Heart right ventricle (tissue), 16 donors: Measurements from ENCODE around the gene BAIAP3. TPM values are rescaled to one million over a fixed set of nuclear protein-coding genes. Genes with fewer than 3 reads are reported as not detected.
"Not testable (repeated sequence)": the region's sequence is repeated elsewhere in the genome, so short reads cannot be mapped to it uniquely, and the experiment has no call there.

Experiments
- ATAC-seq, 8 donors: fragments of 200-7000 bp; cut with Tn5 transposase; one replicate each; pipeline ENCODE4 v1.9.1; 2020; ENCODE audit warnings: mild to moderate bottlenecking in 8 of 8, moderate library complexity in 8 of 8, moderate number of reproducible peaks in 1 of 8
- DNase-seq, 2 donors: peaks; one replicate each; pipeline ENCODE4 v3.0.0-alpha.2; 2020
- H3K27ac ChIP-seq, 10 donors: fragments of 200-600 bp; sonication (generic) in 2 of 10; one replicate each; pipeline versions ENCODE4 v1.5.0 to v1.8.0; 2020 to 2022; ENCODE audit warnings: mild to moderate bottlenecking in 3 of 10
- H3K27me3 ChIP-seq, 7 donors: fragments of 200-600 bp; one replicate each; pipeline ENCODE4 v1.8.0; 2021 to 2022; ENCODE audit warnings: mild to moderate bottlenecking in 2 of 7
- H3K36me3 ChIP-seq, 9 donors: fragments of 200-600 bp; sonication (generic) in 1 of 9; one replicate each; pipeline versions ENCODE4 v1.5.0 to v1.8.0; 2020 to 2022; ENCODE audit warnings: mild to moderate bottlenecking in 2 of 9
- H3K4me1 ChIP-seq, 9 donors: fragments of 200-600 bp; sonication (generic) in 1 of 9; one replicate each; pipeline versions ENCODE4 v1.5.0 to v1.8.0; 2020 to 2022; ENCODE audit warnings: mild to moderate bottlenecking in 4 of 9
- H3K4me3 ChIP-seq, 10 donors: fragments of 200-600 bp; sonication (generic) in 2 of 10; one replicate each; pipeline versions ENCODE4 v1.5.0 to v1.8.0; 2020 to 2022; ENCODE audit warnings: mild to moderate bottlenecking in 7 of 10, moderate library complexity in 2 of 10
- H3K9me3 ChIP-seq, 11 donors: fragments of 200-600 bp in 10 of 11; sonication (generic) in 2 of 11; one replicate each; pipeline versions ENCODE4 v1.5.0 to v1.8.0; 2013 to 2022; ENCODE audit warnings: mild to moderate bottlenecking in 2 of 11, control low read depth in 1 of 11, moderate library complexity in 1 of 11
- WGBS, 2 donors: extraction: QIAGEN DNeasy Blood & Tissue Kit; methylation state at CpG; one replicate each; pipeline ENCODE4 v1.1.7; 2013; ENCODE audit warnings: inconsistent platforms in 1 of 2; 5-methylcytosine and 5-hydroxymethylcytosine counted together
- intact Hi-C, 10 donors: fragments of 100-400 bp; cut with DNase I; formaldehyde crosslinking; loops; one replicate each; pipeline versions ENCODE4 v1.11.1 to v1.14.2; 2022
- polyA plus RNA-seq, 2 donors: library from polyadenylated mRNA; stranded (reverse); fragments of 200-250 nt; gene quantifications; one replicate each; pipeline ENCODE4 v1.2.3, GENCODE V29; 2013
- total RNA-seq, 10 donors: library from RNA; stranded (reverse); fragmentation: NEBNext Ultra II Directional in 3 of 10; extraction: Animal tissue kit (Norgen Biotek cat#: 25700) in 3 of 10; gene quantifications; one replicate each; pipeline versions ENCODE4 v1.2.1 to v1.2.4, GENCODE V29; 2021 to 2023
- TF ChIP-seq, protein P1 (sequence below), 9 donors: fragments of 200-600 bp; sonication (generic) in 2 of 9; IDR thresholded peaks; one replicate each; pipeline versions ENCODE4 v1.5.0 to v1.8.0; 2021 to 2022; ENCODE audit warnings: antibody characterized with exemption in 9 of 9, mild to moderate bottlenecking in 5 of 9, moderate library complexity in 1 of 9
- donor health status: Arrhythmogenic right ventricular cardiomyopathy.
- donor health status: ischemic (EF 13 %, LVEDD 7.1; RV severe dilation, severe dysfunction).
- donor health status: healthy with polysubstance abuse.
- donor health status: DM: no; HTN: yes; CAD: no.
- donor health status: DM: no; HTN: no; CAD: no.
- donor health status: ischemic (EF 25% LVEDD 6.9; RV normal size, moderate dysfunction).
- donor health status: ischemic (EF 25% LVEDD 5.7; RV mildly dilated, moderate dysfunction).
- donor health status: healthy.
- donor health status: DM: yes; HTN: yes; CAD: no.
- donor health status: Ischemic cardiomyopathy.
- donor health status: ischemic (EF 35%, LVEDD 5.7; RV mildly dilated, moderate dysfunction).
- donor health status: nonischemic (EF 11% LVEDD 7.7; RV severe dilation, severe dysfunction).
- donor health status: DM: yes; HTN: yes; CAD: no.
- donor health status: PGD.
- donor health status: ischemic (EF 29% LVEDD 5.4; RV normal size, mild dysfunction).
- donor health status: nonischemic (EF 23%, LVEDD 6.1; RV moderate dilation, normal function).

BAIAP3 gene
- total and polyA plus RNA-seq, 12 donors = 0.37 to 6.8 (median 2.0) TPM

DNA sequence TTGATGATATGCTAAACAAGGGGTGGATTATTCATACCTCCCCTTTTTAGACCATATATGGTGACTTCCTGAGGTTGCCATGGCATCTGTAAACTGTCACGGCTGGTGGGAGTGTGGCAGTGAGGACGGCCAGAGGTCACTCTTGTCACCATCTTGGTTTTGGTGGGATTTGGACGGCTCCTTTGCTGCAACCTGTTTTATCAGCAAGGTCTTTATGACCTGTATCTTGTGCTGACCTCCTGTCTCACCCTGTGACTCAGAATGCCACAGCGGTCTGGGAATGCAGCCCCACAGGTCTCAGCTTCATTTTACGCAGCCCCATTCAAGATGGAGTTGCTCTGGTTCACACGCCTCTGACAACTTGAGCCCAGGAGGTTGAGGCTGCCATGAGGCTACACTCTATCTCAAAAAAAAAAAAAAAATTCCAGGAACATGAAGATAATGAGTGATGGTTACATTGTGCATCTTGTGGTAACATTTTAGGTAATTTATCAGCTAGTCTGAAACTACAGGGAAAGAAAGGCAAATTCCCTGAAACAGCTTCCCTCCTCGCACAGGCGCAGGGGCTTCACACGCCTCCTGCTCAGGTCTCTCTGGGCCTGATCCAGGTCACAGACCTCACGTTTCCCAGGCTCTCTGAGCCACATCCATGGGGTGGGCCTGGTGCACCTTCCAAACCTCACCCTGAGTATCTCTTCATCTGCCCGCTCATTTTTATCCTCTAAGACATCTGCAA, 39.4 kb upstream of the BAIAP3 start:
- WGBS, 2 donors = 66 to 68% methylated on average over 11 of the region's 11 CpGs

DNA sequence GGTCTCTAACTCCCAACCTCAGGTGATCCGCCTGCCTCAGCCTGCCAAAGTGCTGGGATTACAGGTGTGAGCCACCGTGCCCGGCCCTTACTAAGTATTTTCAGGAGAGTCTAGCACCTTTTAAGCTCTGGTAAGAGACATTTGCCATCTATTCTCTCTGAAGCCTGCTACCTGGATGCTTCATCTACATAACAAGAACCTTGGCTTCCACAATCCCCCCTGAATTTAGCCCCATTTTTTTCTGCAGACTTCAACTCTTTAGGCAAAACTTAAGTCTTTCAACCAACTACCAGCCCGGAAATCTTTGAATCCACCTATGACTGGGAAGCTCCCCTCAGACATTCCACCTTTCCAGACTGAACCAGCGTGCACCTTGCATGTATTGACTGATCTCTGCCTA, 38.0 kb upstream of the BAIAP3 start:
- Histone ChIP-seq H3K27ac (no peak overlapping the region), H3K4me1 (peaks cover 0 to 8% (median under 1%) of the 10 kb centered on the region in 9 donors), H3K4me3 (no peak overlapping the region), H3K27me3 (peaks cover 0 to 59% (median 48%) of the 10 kb centered on the region in 7 donors), H3K36me3 (no peaks in the 10 kb centered on the region), H3K9me3 (no peaks in the 10 kb centered on the region)
- 45 to 54% methylated on average over 5 of the region's 5 CpGs for WGBS, 2 donors
- DNase-seq (no peak), ATAC-seq (no peak)
- intact Hi-C loops = no loop called here
- TF ChIP-seq, protein P1, sequence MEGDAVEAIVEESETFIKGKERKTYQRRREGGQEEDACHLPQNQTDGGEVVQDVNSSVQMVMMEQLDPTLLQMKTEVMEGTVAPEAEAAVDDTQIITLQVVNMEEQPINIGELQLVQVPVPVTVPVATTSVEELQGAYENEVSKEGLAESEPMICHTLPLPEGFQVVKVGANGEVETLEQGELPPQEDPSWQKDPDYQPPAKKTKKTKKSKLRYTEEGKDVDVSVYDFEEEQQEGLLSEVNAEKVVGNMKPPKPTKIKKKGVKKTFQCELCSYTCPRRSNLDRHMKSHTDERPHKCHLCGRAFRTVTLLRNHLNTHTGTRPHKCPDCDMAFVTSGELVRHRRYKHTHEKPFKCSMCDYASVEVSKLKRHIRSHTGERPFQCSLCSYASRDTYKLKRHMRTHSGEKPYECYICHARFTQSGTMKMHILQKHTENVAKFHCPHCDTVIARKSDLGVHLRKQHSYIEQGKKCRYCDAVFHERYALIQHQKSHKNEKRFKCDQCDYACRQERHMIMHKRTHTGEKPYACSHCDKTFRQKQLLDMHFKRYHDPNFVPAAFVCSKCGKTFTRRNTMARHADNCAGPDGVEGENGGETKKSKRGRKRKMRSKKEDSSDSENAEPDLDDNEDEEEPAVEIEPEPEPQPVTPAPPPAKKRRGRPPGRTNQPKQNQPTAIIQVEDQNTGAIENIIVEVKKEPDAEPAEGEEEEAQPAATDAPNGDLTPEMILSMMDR (IDR thresholded peaks at IDR 0.05) = no peak

More for the DNA sequence above, 39.4 kb upstream of the BAIAP3 start:
- Histone ChIP-seq H3K27ac (no peak overlapping the region), H3K9me3 (no peaks in the 10 kb centered on the region), H3K4me3 (no peak overlapping the region), H3K36me3 (no peaks in the 10 kb centered on the region), H3K27me3 (peaks cover 0 to 63% (median 48%) of the 10 kb centered on the region in 7 donors), H3K4me1 (peaks cover 0 to 8% (median 0%) of the 10 kb centered on the region in 9 donors)
- ATAC-seq (no peak), DNase-seq (no peak)
- TF ChIP-seq, protein P1 (IDR thresholded peaks at IDR 0.05) = no peak
- intact Hi-C loops = no loop called here

DNA sequence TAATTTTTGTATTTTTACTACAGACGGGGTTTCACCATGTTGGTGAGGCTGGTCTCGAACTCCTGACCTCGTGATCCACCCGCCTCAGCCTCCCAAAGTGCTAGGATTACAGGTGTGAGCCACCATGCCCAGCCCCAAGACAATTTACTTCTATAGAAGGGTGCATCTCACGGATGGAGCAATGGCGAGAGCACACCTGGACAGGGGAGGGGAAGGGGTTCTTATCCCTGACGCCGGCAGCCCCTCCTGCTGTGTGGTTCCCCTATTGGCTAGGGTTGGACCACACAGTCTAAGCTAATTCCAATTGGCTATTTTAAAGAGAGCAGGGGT, 36.8 kb upstream of the BAIAP3 start:
- WGBS, 2 donors = 72 to 80% methylated on average over 8 of the region's 8 CpGs
- H3K9me3 ChIP-seq, H3K4me3 ChIP-seq, ATAC-seq, DNase-seq, intact Hi-C loops, H3K36me3 ChIP-seq: not testable (repeated sequence)
- H3K27me3 ChIP-seq = peaks cover 0 to 58% (median 48%) of the 10 kb centered on the region in 7 donors
- H3K4me1 ChIP-seq = peaks cover 3 to 16% (median 7%) of the 10 kb centered on the region in 9 donors
- peak overlapping the region in 9 of 10 donors; percentile 39 to 76 (median 66) for H3K27ac ChIP-seq

DNA sequence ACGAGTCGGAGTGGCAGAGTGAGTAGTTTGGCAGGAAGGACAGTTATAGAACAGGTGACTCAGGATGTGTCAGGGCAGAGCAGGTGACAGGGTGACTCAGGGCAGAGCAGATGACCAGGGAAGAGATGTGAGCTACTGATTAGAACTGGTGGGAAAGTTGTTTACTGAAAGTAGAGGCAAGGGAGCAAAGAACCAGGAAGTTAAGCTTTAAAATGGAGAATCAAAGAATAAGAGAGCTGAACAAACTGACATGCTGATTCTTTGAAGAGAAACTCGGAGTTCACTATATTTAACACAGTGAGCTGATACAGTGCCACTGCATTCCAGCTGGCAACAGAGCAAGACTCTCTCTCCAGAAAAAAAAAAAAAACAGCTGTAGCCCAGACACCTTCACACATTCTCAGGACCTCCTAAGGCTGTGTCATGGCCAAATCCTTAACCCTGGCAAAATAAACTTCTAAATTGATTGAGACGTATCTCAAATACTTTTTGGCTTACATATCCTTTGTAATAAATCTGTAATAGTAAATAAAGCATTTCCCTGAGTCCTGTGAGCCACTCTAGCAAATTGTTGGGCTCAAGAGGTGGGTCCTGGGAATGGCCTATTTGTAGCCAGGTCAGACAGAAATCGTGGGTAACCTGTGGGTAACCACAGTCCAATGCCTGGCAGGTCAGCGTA, 36.3 kb upstream of the BAIAP3 start:
- Histone ChIP-seq H3K4me3 (no peak overlapping the region), H3K36me3 (no peaks in the 10 kb centered on the region), H3K4me1 (peaks cover 3 to 16% (median 7%) of the 10 kb centered on the region in 9 donors), H3K27me3 (peaks cover 0 to 53% (median 48%) of the 10 kb centered on the region in 7 donors), H3K27ac (peak overlapping the region in 9 of 10 donors; percentile 39 to 76 (median 66)), H3K9me3 (no peaks in the 10 kb centered on the region)
- 32 to 42% methylated on average over 6 of the region's 6 CpGs for WGBS, 2 donors
- TF ChIP-seq, protein P1 (IDR thresholded peaks at IDR 0.05) = no peak
- peak; percentile 47 to 82 (median 68) for ATAC-seq
- DNase-seq = no peak
- intact Hi-C loops = no loop called here
